Pons (tissue), 1 donor: Measurements from ENCODE around the gene OR51B6.
"Not testable (repeated sequence)": the region's sequence is repeated elsewhere in the genome, so short reads cannot be mapped to it uniquely, and the experiment has no call there.

Source experiments
- DNase-seq: peaks from one replicate; pipeline ENCODE4 v3.0.0-alpha.2; 2016; ENCODE audit warnings: low spot score

Gene OR51B6

GRCh38 chr11:5351208-5351607 is at the start of gene OR51B6:
Gene OR51B6 (plus strand): TSS chr11:5351508. CDS start chr11:5351508, 0 bp downstream.
- DNase-seq = no peak

DNA sequence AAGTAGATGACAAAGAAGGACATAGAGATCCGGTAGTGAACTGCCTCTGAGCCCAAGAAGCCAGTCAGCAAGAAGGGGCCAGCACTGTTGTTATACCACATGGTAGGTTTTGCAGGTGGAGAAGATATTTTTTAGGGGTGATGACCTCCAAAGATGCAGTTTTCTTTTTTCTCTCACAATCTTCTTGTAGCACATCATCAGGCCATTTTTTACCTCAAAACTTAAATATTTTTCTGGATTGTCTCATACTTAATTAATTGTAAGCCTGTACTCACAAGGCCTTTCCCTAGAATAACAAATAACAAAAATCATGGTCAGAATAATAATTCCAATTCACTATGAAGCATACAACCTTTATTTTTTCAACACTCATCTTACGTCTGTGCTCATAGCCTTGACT is 49.5 kb upstream of the OR51B6 start, which contains the start of gene OR51B4:
Gene OR51B4 (minus strand): TSS at position 101 of the 400 bp plus-strand sequence. CDS start 0 bp downstream, at position 101.
- no peak for DNase-seq

DNA sequence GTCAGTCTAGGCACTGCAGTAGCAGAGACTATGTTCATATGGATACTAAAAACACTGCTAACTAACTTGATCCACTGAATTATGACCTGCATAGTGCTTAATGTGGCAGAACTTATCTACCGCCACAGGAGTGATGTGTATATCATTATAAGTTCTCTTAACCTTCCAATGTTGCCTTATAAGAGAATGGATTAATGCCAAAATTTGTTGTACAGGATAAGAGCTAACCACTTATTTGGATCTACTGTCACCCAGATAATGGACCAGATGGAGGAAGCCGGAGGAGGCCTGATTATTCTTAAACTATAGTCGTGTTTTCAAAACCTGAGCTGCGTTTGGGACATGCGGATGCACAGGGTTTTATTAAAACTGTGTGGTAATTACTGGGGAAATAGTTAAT is 47.7 kb upstream of the OR51B6 start:
- DNase-seq = no peak

DNA sequence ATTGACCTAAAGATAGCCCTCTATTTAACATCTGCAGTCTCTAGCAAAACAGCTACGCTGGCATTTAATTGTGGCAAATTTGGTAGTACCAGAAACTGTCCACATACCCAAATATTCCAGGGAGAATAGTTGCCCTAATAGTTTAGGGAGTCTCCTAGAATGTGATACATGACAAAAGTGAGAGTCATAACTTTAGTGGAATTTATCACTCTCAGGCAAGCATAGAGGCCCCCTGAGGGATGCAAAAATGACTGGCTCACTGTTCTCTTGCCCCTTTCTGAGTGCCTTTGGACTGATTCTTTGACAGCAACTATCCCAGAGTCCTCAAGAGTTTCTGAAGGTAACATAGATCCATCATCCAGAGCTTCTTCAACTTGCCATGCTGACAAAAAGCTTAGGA is 47.3 kb upstream of the OR51B6 start:
- no peak for DNase-seq

DNA sequence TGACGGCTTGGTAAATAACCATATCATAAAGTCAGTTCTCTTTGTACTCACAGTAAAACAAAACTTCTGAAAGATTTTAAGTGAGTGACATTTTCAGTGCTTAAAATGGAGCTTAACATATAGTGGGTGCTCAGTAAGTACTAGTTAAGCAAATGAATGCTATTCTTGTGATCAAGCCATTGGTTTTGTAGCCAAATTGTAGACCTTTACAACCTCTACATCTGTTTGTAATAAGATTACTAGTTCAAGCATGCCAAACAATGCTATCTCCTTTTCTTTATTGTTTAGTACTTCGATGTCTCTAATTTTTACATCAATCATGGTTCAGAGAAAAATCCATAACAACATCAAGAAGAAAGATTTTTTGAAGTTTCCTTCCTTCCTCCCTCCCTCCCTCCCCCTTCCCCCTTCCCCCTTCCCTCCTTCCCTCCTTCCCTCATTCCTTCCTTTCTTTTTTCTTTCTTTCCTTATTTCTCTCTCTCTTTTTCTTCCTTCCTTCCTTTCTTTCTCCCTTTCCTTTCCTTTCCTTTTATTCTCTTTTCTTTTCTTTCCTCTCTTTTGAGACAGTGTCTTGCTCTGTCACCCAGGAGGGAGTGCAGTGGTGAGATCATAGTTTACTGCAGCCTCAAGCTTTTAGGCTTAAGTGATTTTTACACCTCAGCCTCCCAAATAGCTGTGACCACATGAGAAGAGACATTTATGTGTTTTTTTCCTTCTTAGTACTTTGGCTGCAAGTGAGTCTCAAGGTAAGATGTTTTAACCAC is 43.9 kb upstream of the OR51B6 start:
- no peak for DNase-seq

DNA sequence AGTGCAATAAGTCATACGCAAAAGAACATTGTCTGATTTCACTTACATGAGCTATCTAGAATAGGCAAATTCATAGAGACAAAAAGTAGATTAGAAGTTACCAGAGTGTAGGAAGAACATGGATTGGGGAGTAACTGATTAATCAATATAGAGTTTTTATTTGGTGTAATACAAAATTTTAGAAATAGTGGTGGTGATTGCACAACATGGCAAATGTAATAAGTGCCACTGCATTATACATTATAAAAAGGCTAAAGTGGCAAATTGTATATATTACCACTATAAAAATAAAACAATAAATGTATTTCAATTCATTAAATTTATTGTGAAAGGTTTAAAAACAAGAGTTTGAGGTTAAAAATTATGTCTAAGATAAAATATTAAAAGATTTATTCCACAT is 40.9 kb upstream of the OR51B6 start:
- DNase-seq = no peak

DNA sequence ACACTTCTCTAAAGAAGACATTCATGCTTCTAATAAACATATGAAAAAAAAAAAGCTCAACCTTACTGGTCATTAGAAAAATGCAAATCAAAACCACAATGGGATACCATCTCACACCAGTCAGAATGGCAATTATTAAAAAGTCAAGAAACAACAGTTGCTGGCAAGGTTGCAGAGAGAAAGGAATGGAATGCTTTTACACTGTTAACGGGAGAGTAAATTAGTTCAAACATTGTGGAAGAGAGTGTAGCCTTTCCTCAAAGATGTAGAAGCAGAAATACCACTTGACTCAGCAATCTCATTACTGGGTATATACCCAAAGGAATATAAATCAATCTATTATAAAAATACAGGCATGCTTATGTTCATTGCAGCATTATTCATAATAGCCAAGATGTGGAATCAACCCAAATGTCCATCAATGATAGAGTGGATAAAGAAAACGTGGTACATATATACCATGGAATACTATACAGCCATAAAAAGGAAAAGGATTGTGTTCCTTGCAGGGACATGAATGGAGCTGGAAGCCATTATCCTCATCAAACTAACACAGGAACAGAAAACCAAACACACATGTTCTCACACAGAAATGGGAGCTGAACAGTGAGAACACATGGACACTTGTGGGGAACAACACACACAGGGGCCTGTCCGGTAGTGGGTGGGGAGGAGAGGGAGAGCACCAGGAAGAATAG is 37.8 kb upstream of the OR51B6 start:
- not testable (repeated sequence) for DNase-seq

DNA sequence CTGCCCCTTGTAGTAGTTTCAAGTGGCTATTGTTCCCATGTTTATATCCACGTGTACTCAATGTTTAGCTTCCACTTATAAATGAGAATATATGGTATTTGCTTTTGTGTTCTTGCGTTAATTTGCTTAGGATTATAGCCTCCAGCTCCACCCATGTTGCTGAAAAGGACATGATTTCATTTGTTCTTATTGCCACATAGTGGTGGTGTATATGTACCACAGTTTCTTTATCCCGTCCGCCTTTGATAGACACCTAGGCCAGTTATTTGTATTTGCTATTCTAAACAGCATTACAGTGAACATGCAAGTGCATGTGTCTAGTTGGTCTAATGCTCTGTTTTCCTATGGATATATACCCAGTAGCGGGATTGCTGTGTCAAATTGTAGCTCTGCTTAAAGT is 34.0 kb upstream of the OR51B6 start:
- no peak for DNase-seq

DNA sequence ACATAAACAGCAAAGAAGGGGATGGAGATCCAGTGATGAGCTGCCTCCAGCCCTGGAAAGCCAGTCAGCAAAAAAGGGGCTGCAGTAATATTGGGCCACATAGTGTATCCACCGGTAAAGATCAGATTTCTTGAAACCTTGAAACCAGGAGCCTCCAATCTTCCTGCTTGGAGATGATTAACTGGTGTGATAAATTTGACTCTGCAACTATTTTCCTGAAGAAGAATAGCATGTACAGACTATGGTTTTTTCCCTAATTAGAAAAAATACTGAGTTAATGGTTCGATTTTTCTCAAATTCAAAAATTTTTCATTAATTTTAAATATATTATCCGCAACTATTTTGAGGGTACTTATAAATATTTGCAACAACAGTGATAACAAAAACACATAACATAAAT is 27.1 kb upstream of the OR51B6 start, which contains the start of gene OR51B2:
Gene OR51B2 (minus strand): TSS at position 101 of the 400 bp plus-strand sequence. CDS start 0 bp downstream, at position 101.
- no peak for DNase-seq

DNA sequence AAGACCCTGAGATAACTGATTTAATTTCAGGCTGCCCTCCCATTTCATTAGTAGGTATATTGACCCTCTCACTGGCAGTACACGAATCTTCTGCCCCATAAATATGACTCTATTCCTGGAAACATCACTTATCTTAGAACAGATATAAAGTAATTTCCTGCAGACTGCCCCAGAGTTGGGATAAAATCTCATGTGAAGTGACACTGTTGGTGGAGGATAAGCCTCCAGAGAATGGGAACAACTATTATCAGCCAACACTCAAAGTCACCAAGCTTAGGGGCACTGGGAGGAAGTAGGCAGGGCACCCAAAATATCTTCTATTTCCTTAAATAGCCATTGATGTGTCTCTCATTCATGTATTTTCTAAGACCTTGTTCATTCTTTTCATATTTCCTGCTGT is 16.1 kb upstream of the OR51B6 start:
- no peak for DNase-seq

DNA sequence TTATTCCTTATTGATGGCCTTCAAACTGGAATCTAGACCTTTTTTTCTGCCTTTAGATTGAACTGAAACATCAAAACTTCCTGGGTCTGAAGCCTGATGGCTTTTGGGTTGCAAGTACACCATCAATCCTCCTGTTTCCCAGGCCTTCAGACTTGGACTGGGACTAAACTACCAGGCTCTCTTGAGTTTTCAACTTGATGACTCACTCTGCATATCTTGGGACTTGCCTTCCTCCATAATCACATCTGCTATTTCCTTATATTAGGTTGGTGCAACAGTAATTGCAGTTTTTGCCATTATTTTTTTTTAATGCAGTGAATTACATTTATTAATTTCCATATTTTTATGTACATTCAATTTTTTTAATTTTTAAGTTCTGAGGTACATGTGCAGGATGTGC is 15.0 kb upstream of the OR51B6 start:
- DNase-seq = no peak

DNA sequence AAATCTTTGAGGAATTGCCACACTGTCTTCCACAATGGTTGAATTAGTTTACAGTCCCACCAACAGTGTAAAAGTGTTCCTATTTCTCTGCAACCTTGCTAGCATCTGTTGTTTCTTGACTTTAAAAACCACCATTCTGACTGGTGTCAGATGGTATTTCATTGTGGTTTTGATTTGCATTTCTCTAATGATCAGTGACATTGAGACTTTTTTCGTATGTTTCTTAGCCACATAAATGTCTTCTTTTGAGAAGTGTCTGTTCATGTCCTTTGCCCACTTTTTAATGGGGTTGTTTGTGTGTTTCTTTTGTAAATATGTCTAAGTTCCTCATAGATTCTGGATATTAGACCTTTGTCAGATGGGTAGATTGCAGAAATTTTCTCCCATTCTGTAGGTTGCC is 14.1 kb upstream of the OR51B6 start:
- DNase-seq = not testable (repeated sequence)

DNA sequence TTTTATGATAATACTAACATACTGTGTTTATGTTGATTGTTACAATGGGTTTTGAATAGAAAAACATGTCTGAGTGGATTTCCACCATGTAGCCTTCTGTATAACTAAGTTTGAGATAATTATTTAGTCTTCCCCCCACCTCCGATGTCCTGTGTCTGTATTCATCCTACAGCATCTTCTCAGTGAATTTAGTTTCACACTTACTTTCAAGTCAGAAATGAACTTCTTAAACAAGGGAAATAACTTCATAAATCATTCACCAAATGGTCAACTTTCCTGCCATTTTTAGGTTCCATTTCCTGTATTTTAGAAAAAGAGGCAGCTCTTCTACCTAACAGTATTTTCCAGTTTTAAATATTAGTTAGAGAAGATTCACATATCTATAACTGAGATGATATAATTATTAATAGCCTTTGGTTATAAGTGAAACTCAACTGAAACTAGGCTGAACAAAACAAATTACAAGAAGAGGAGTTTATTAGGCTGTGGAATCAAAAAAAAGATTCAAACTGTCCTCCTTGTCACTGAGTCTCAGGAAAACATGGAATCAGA is 11.5 kb upstream of the OR51B6 start:
- no peak for DNase-seq

DNA sequence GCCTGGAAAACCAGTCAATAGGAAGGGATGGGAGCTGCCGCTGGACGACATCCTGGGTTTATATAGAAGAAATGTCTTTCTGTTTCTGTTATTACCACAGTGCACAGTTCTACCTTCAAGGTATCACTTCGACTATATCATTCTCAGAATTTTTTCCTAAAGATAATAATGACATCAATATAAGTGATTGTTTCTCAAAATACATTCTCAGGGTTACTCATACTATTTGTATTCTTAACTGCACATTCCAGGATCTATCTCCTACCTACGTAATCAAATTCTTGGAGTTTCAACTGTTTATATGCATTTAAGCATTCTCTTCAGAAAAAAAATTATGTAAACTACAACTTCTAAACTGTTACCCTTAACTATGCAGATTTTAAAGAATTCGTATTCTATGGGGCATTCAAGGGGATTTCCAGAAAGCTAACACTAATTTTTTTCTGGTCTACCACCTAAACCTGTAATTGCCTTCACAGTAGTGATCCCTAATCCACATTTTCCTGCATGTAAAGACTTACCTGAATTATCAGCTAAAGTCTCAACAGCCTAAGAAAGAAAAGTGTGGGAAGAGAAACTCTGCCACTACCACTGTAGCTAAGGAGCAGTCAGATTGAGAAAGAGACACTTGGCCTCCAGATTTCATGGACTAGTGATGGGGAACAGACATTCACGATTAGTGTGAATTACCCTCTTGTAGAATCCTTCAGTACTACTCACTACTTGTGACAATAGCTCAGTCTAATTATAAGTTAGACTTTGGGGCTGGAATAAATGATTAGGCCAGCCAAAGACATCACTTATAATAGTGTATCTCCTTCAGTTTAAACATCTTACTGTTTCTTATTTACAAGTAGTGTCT is 7.6 kb upstream of the OR51B6 start, which contains the start of gene OR51B5:
Gene OR51B5 (minus strand): TSS at position 51 of the 862 bp plus-strand sequence. CDS start 0 bp downstream, at position 51.
- DNase-seq = no peak

- no peak for DNase-seq
These were observed 5.5 kb upstream of the OR51B6 start for GRCh38 chr11:5345831-5346230.

DNA sequence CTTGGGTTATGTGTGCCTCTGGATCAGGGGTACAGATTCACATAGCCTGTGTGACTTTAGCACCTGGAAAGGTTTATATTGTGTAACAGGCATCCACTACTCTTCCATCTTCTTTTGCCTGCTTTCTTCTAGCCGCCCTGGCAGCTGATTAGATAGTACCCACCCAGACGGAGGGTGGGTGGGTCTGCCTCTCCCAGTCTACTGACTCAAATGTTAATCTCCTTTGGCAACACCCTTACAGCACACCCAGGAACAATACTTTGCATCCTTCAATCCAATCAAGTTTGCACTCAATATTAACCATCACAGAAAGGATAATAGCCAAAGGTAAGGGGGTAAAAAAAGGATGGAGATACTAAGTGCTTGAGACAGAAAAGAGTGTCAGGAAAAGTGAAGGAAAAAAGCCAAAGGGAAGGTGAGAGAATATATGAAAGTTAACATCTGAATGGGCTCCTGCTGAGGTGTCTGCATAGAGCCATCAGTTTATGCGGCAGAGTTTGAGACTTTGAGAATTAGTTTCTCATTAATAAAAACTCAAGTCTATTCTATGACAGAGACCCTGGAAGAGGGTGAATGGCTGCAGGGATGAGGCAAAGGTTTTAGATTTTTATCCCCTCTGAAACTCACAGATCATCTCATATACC is 2.6 kb upstream of the OR51B6 start:
- no peak for DNase-seq

- DNase-seq = no peak
These were observed 1.8 kb upstream of the OR51B6 start for GRCh38 chr11:5349550-5349949.

GRCh38 chr11:5356031-5356430 is 4.7 kb downstream of the OR51B6 start:
- DNase-seq = not testable (repeated sequence)

DNA sequence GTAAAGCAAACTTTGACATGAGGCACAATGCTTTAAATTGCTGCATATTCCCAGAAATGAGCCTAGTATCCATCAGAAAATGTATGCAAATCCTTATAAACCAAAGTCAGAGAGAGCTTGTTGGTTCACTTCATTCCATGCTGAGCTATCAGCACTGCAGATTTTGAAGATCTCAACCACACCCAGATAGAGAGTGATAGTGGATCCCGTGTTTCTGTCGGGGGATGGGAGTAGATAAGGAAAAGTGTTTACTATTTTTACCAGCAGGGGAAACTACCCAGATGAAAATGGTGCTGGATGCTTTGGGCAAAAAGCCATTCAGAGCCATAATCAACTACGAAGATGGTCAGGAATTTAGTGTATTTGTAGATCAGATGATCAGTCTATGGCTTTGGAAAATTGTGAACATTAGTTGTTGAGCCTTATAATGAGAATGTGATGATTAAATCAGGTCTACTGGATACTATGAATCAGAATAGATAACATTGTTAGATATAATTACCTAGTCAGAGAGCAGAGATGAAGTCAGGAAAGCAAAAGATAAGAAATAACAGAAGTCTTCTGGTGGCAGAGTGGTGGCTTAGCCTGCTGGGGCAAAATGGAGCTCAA is 10.8 kb downstream of the OR51B6 start:
- DNase-seq = no peak

DNA sequence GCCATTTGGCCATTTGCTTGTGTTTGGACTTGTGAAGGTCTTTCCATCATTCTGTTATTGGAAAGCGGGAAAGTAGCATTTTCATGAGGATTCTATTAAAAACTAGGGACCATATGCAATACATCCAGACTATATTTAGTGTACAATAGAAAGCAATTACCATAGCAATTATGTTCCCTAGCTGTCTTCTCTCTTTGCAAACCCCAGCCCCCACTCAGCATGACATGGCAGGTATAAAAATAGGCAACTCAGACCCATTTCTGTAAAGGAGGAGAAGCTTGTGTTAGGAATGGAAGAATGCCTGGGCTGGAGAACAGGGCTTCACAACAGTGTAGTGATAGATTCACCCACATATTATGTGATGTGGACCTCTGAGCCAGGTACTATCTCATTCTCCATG is 12.4 kb downstream of the OR51B6 start:
- DNase-seq = no peak

DNA sequence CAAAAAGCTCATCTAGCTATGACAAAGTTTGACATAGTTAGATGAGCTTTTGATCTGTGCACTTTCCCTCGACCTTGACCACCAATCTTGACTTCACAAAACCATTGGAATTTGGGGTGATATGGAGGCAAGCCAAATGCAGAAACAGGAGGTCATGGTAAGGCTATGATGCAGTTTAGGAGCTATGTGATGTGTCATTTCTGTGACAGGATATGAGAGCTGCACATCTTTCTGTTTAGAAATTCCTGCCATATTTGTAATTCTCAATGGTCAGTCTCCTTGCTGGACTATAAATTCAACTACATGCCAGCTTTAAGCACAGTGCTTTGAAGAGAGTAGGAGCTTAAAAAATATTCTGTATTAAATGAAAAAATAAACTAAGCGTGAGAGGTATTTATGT is 12.9 kb downstream of the OR51B6 start:
- no peak for DNase-seq
